ENCODE data around the gene PLXNA4. TPM values are rescaled to one million over a fixed set of nuclear protein-coding genes. Genes with fewer than 3 reads are reported as not detected.

Gene PLXNA4
- total RNA-seq, 2 donors from 2014 or later: 24.0 to 42.7 TPM

GRCh38 chr7:132532281-132532680 is 44.0 kb downstream of the PLXNA4 start:
- peaks cover 11% of the 10 kb centered on the region for H3K4me1 ChIP-seq (ENCODE audit: control insufficient read depth, insufficient read depth, low read length)
- H3K27ac ChIP-seq (ENCODE audit: low read depth, low read length): no peak overlapping the region
- no peak overlapping the region for H3K9ac ChIP-seq (ENCODE audit: extremely low read depth, low read length, poor library complexity, severe bottlenecking)
- no peak overlapping the region for H3K27ac Mint-ChIP-seq
- H3K27me3 ChIP-seq (ENCODE audit: control insufficient read depth, insufficient read depth, low read length, poor library complexity, severe bottlenecking): no peaks in the 10 kb centered on the region
- no peak overlapping the region for H3K4me3 Mint-ChIP-seq
- 83 to 86% methylated on average over 4 of the region's 4 CpGs for WGBS, 2 experiments (ENCODE audit: insufficient coverage in 1 of 2, insufficient read length in 1 of 2)
- H3K9me3 ChIP-seq (ENCODE audit: control insufficient read depth, low read length): no peaks in the 10 kb centered on the region
- no peaks in the 10 kb centered on the region for H3K9me3 Mint-ChIP-seq
- no peak overlapping the region for H3K4me3 ChIP-seq (ENCODE audit: low read length)
- DNase-seq: no peak
- peaks cover 16% of the 10 kb centered on the region for H3K36me3 Mint-ChIP-seq (ENCODE audit: low read depth)
- no peaks in the 10 kb centered on the region for H3K27me3 Mint-ChIP-seq (ENCODE audit: insufficient read depth)
- TF ChIP-seq, protein P1, sequence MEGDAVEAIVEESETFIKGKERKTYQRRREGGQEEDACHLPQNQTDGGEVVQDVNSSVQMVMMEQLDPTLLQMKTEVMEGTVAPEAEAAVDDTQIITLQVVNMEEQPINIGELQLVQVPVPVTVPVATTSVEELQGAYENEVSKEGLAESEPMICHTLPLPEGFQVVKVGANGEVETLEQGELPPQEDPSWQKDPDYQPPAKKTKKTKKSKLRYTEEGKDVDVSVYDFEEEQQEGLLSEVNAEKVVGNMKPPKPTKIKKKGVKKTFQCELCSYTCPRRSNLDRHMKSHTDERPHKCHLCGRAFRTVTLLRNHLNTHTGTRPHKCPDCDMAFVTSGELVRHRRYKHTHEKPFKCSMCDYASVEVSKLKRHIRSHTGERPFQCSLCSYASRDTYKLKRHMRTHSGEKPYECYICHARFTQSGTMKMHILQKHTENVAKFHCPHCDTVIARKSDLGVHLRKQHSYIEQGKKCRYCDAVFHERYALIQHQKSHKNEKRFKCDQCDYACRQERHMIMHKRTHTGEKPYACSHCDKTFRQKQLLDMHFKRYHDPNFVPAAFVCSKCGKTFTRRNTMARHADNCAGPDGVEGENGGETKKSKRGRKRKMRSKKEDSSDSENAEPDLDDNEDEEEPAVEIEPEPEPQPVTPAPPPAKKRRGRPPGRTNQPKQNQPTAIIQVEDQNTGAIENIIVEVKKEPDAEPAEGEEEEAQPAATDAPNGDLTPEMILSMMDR (conservative IDR thresholded peaks at IDR 0.05): no peak
- H3K36me3 ChIP-seq (ENCODE audit: control insufficient read depth, insufficient read depth, low read length): no peaks in the 10 kb centered on the region
- peaks cover 21% of the 10 kb centered on the region for H3K4me1 Mint-ChIP-seq

DNA sequence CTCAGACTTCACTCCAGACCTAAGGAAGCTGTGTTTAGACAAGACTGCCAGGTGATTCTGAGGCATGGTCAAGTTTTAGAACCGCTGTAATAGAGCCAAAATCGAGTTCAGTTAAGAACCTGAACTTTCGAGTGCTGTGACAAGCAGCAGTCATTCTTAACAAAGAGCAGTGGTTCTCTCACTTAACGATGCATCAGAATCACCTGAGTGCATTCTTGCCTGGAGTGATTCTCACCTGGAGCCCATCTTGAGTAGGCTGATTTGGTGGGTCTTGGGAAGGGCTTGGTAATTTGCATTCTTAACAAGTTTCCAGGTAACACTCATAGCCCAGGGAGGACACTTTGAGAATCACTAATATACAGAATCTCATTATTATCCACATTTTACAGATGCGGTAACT is 44.7 kb downstream of the PLXNA4 start:
- Mint-ChIP-seq H3K9me3 (no peaks in the 10 kb centered on the region), H3K4me1 (peaks cover 15% of the 10 kb centered on the region), H3K27me3 (ENCODE audit: insufficient read depth) (no peaks in the 10 kb centered on the region), H3K27ac (no peak overlapping the region), H3K4me3 (no peak overlapping the region), H3K36me3 (ENCODE audit: low read depth) (peaks cover 16% of the 10 kb centered on the region)
- TF ChIP-seq, protein P1 (conservative IDR thresholded peaks at IDR 0.05): no peak
- Histone ChIP-seq H3K9ac (ENCODE audit: extremely low read depth, low read length, poor library complexity, severe bottlenecking) (no peak overlapping the region), H3K9me3 (ENCODE audit: control insufficient read depth, low read length) (no peaks in the 10 kb centered on the region), H3K4me3 (ENCODE audit: low read length) (no peak overlapping the region), H3K27me3 (ENCODE audit: control insufficient read depth, insufficient read depth, low read length, poor library complexity, severe bottlenecking) (no peaks in the 10 kb centered on the region), H3K36me3 (ENCODE audit: control insufficient read depth, insufficient read depth, low read length) (no peaks in the 10 kb centered on the region), H3K4me1 (ENCODE audit: control insufficient read depth, insufficient read depth, low read length) (peaks cover 5% of the 10 kb centered on the region), H3K27ac (ENCODE audit: low read depth, low read length) (no peak overlapping the region)
- WGBS, 2 experiments (ENCODE audit: insufficient coverage in 1 of 2, insufficient read length in 1 of 2): 76 to 82% methylated on average over 5 of the region's 5 CpGs
- DNase-seq: peak; percentile 55

DNA sequence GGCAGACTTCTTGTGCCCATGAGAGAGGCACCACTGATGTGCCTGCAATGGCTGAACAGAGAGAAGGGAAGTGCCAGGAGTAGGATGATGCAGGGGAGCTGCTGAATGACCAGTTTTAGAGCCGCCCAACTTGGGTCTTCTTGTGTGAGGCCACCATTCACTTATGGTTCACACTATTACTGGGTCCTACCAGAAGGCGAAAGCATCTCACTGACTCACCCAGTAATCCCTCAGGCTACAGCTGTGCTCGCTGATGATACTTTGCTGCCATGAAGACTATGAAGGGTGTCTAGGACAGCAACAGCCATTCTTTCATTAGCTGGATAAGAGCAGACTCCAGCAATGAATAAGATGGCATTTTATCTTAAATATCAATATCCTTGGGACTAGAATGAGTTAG is 47.6 kb downstream of the PLXNA4 start:
- 83 to 93% methylated on average over 3 of the region's 3 CpGs for WGBS, 2 experiments (ENCODE audit: insufficient coverage in 1 of 2, insufficient read length in 1 of 2)
- no peak overlapping the region for H3K4me3 ChIP-seq (ENCODE audit: low read length)
- H3K36me3 Mint-ChIP-seq (ENCODE audit: low read depth): peaks cover 16% of the 10 kb centered on the region
- H3K4me3 Mint-ChIP-seq: no peak overlapping the region
- H3K9me3 Mint-ChIP-seq: no peaks in the 10 kb centered on the region
- H3K36me3 ChIP-seq (ENCODE audit: control insufficient read depth, insufficient read depth, low read length): no peaks in the 10 kb centered on the region
- H3K27ac Mint-ChIP-seq: no peak overlapping the region
- no peaks in the 10 kb centered on the region for H3K27me3 ChIP-seq (ENCODE audit: control insufficient read depth, insufficient read depth, low read length, poor library complexity, severe bottlenecking)
- no peaks in the 10 kb centered on the region for H3K4me1 ChIP-seq (ENCODE audit: control insufficient read depth, insufficient read depth, low read length)
- TF ChIP-seq, protein P1 (conservative IDR thresholded peaks at IDR 0.05): no peak
- no peaks in the 10 kb centered on the region for H3K27me3 Mint-ChIP-seq (ENCODE audit: insufficient read depth)
- H3K9ac ChIP-seq (ENCODE audit: extremely low read depth, low read length, poor library complexity, severe bottlenecking): no peak overlapping the region
- peaks cover 4% of the 10 kb centered on the region for H3K4me1 Mint-ChIP-seq
- H3K27ac ChIP-seq (ENCODE audit: low read depth, low read length): no peak overlapping the region
- DNase-seq: no peak
- no peaks in the 10 kb centered on the region for H3K9me3 ChIP-seq (ENCODE audit: control insufficient read depth, low read length)

Measured in endodermal cell (in vitro differentiated cells).